Kidney (tissue), 14 donors: Measurements from ENCODE around the gene SLC10A6. TPM values are rescaled to one million over a fixed set of nuclear protein-coding genes. Genes with fewer than 3 reads are reported as not detected.

Experiments
- DNase-seq, 5 donors: peaks; one replicate each; pipeline ENCODE4 v3.0.0-alpha.2; 2013 to 2020
- FAIRE-seq: peaks from 2 replicates; lab custom pipeline; 2012; peaks lifted over from hg19 to GRCh38; lab: Jason Lieb, UNC
- H3K27ac ChIP-seq, 2 donors: one replicate each; pipeline ENCODE4 v1.7.0; 2013; ENCODE audit warnings: low read depth in 2 of 2, low read length in 2 of 2, inconsistent platforms in 1 of 2
- H3K27me3 ChIP-seq: one replicate; pipeline ENCODE4 v1.7.1; 2013; ENCODE audit warnings: low read length, inconsistent platforms; ENCODE audit not compliant: control insufficient read depth, insufficient read depth
- H3K36me3 ChIP-seq, 3 donors: one replicate each; pipeline versions ENCODE4 v1.7.0 to v1.7.1; 2013; ENCODE audit warnings: low read length in 3 of 3, control low read depth in 1 of 3, inconsistent platforms in 1 of 3; ENCODE audit not compliant: insufficient read depth in 3 of 3, control insufficient read depth in 2 of 3
- H3K4me1 ChIP-seq, 3 donors: one replicate each; pipeline versions ENCODE4 v1.7.0 to v1.7.1; 2013; ENCODE audit warnings: low read length in 3 of 3, inconsistent platforms in 1 of 3, low read depth in 1 of 3; ENCODE audit not compliant: control insufficient read depth in 2 of 3, insufficient read depth in 2 of 3
- H3K4me3 ChIP-seq, 3 donors: one replicate each; pipeline versions ENCODE4 v1.7.0 to v1.8.1; 2013; ENCODE audit warnings: low read length in 3 of 3, control low read depth in 1 of 3, inconsistent platforms in 1 of 3
- H3K9ac ChIP-seq, 3 donors: one replicate each; pipeline versions ENCODE4 v1.7.0 to v1.7.1; 2013; ENCODE audit warnings: low read length in 3 of 3, control low read depth in 1 of 3, inconsistent platforms in 1 of 3
- H3K9me3 ChIP-seq, 3 donors: one replicate each; pipeline versions ENCODE4 v1.7.0 to v1.7.1; 2013; ENCODE audit warnings: low read length in 3 of 3, control low read depth in 1 of 3, inconsistent platforms in 1 of 3; ENCODE audit not compliant: control insufficient read depth in 2 of 3, insufficient read depth in 1 of 3
- intact Hi-C: fragments of 100-400 bp; cut with DNase I; formaldehyde crosslinking; loops from one replicate; pipeline ENCODE4 v1.11.1; 2022
- polyA plus RNA-seq: library from polyadenylated mRNA; stranded (reverse); fragments of 350-450 nt; fragmentation: Illumina TruSeq; extraction: RNeasy Lipid Tissue Mini Kit (QIAGEN cat#74804); gene quantifications from one replicate; pipeline ENCODE4 v1.2.3, GENCODE V29; 2014; ENCODE audit warnings: low read depth, low replicate concordance; ENCODE audit not compliant: insufficient read depth
- total RNA-seq: library from RNA; stranded (reverse); fragmentation: NEBNext Ultra II Directional; extraction: Animal tissue kit (Norgen Biotek cat#: 25700); gene quantifications from one replicate; pipeline ENCODE4 v1.2.1, GENCODE V29; 2021
- TF ChIP-seq, protein P1 (sequence below): IDR thresholded peaks from 3 replicates; pipeline ENCODE4 v1.5.1; 2012; ENCODE audit warnings: mild to moderate bottlenecking, moderate library complexity, borderline replicate concordance; ENCODE audit not compliant: insufficient read depth; ENCODE audit errors: extremely low read depth
- donor health status: control.
- donor health status: control.
- donor health status: control.
- donor health status: control.
- donor health status: control.
- donor health status: DM: yes; HTN: yes; CAD: no.
- donor health status: Normal renal cell carcinoma (clear cell type).

Gene SLC10A6
- total and polyA plus RNA-seq, 2 donors from 2014 or later: 1.4 TPM; not detected in 1

DNA sequence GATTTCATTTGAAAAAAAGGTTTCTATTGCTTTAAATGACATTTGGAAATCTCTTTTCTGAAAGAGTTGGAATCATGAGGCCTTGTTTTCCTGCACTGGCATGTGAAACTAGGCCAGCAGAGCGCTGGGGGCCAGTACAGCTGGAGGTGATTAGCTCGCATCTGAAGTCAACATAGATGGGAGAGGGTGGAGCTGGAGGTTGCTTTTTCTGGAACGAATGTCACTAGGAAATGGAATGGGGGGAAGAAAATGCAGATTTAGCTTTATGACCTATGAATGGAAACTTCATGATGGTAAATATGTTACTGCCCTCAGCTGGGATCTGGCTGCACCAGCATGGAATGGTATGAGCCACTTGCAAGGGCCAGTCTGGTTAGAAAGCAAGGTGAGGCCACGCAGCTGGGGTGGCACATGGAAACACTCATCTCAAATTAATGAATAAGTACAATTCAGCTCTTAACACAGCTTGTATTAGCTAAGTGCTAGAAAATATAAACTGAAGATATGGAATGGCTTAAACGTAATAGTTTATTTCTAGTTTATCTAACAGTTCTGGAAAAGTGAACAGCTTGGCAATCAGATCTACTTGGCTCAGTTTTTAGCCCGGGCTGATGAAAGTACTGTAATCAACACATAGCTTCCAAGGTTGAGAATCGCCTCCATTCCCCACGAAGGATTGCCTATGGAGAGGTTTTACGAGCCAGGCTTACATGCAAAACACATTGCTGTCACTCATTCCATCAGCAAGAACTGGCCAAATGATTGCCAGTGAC, 32.5 kb downstream of the SLC10A6 start:
- TF ChIP-seq, protein P1, sequence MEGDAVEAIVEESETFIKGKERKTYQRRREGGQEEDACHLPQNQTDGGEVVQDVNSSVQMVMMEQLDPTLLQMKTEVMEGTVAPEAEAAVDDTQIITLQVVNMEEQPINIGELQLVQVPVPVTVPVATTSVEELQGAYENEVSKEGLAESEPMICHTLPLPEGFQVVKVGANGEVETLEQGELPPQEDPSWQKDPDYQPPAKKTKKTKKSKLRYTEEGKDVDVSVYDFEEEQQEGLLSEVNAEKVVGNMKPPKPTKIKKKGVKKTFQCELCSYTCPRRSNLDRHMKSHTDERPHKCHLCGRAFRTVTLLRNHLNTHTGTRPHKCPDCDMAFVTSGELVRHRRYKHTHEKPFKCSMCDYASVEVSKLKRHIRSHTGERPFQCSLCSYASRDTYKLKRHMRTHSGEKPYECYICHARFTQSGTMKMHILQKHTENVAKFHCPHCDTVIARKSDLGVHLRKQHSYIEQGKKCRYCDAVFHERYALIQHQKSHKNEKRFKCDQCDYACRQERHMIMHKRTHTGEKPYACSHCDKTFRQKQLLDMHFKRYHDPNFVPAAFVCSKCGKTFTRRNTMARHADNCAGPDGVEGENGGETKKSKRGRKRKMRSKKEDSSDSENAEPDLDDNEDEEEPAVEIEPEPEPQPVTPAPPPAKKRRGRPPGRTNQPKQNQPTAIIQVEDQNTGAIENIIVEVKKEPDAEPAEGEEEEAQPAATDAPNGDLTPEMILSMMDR: no peak
- Histone ChIP-seq H3K4me3 (no peak overlapping the region), H3K27me3 (no peaks in the 10 kb centered on the region), H3K4me1 (peaks cover 0 to 5% (median 3%) of the 10 kb centered on the region in 3 donors), H3K36me3 (peaks cover 0 to 12% (median 5%) of the 10 kb centered on the region in 3 donors), H3K27ac (peak overlapping the region in 1 of 2 donors; percentile 24), H3K9me3 (no peaks in the 10 kb centered on the region), H3K9ac (no peak overlapping the region)
- intact Hi-C loops: no loop called here
- no peak for DNase-seq
- FAIRE-seq: no peak

DNA sequence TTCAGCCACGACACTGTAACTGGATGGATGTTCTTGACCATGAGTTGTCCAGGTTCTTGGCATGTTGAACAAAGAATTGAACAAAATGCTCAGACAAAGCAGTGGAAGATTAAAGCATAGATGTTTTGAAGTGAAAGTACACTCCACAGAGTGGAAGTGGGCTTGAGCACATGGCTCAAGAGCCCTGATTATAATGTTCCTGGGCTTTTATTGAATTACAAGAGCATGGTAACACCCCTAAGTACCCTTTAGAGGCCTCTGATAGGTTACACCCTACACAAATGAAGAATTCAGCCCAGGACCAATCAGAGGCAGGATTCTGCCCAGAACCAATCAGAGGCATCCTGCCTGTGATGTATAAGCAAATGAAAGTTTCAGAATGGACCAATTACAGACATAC, 33.5 kb downstream of the SLC10A6 start:
- Histone ChIP-seq H3K9me3 (no peaks in the 10 kb centered on the region), H3K4me3 (no peak overlapping the region), H3K4me1 (peaks cover 0 to 5% (median 3%) of the 10 kb centered on the region in 3 donors), H3K27ac (peak overlapping the region in 1 of 2 donors; percentile 16), H3K27me3 (no peaks in the 10 kb centered on the region), H3K9ac (no peak overlapping the region), H3K36me3 (peaks cover 0 to 18% (median 5%) of the 10 kb centered on the region in 3 donors)
- DNase-seq (no peak), FAIRE-seq (no peak)
- intact Hi-C loops: no loop called here
- TF ChIP-seq, protein P1: no peak

DNA sequence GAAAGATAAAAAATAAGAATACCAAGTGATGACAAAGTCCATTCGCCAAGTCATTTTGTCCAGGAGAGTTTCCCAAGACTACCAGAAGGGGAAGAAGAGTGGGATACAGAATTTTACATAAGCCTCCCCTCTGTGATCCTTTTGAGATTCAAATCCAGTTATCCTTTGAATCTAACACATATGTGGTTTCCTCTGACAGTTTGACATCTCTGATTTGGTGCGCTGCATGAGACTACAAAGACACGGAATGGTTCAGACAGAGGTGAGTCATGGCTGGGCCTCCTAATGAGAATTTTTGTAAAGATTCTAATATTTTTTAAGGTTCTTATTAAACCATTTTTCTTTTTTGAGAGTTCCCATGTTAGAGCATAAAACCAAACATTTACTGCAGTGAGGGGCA, 38.3 kb downstream of the SLC10A6 start:
- no peak overlapping the region for H3K4me3 ChIP-seq
- no peak for FAIRE-seq
- no peak overlapping the region for H3K27ac ChIP-seq
- TF ChIP-seq, protein P1: no peak
- H3K9me3 ChIP-seq: no peaks in the 10 kb centered on the region
- no peak for DNase-seq
- H3K27me3 ChIP-seq: no peaks in the 10 kb centered on the region
- peaks cover 10 to 25% (median 14%) of the 10 kb centered on the region in 3 donors for H3K36me3 ChIP-seq
- intact Hi-C loops: no loop called here
- H3K9ac ChIP-seq: no peak overlapping the region
- H3K4me1 ChIP-seq: no peaks in the 10 kb centered on the region
